Endothelial cell of umbilical vein (primary cell): ENCODE data around the gene GAST. TPM values are rescaled to one million over a fixed set of nuclear protein-coding genes. Genes with fewer than 3 reads are reported as not detected.

Experiments
- BruUV-seq: library from RNA; stranded (reverse); fragments of 400-500 nt; replicated peaks from 2 replicates; lab custom pipeline; 2021; lab: Mats Ljungman, UMichigan
- CTCF ChIA-PET: fragments of 300-600, 350-600 bp; sonication (Branson Sonifier 250); formaldehyde crosslinking; loops from one replicate; lab custom pipeline; 2021; ENCODE audit warnings: antibody characterized with exemption, inconsistent platforms; lab: Charles Lee
- POLR2A ChIA-PET: fragments of 300-600, 350-600 bp; sonication (Branson Sonifier 250); formaldehyde crosslinking; loops from one replicate; lab custom pipeline; 2021; ENCODE audit warnings: antibody characterized with exemption, inconsistent platforms; lab: Charles Lee
- DNase-seq: peaks from one replicate; pipeline ENCODE4 v3.0.0-alpha.2; 2011; ENCODE audit warnings: low read depth, low spot score
- FAIRE-seq: peaks from 2 replicates; lab custom pipeline; 2011; peaks lifted over from hg19 to GRCh38; lab: Jason Lieb, UNC
- H2AFZ ChIP-seq: 2 replicates; pipeline ENCODE4 v1.6.0; 2012; ENCODE audit warnings: low read depth, low read length, control low read depth, inconsistent platforms
- H3K27ac ChIP-seq: 2 replicates; pipeline ENCODE4 v1.5.1; 2011; ENCODE audit warnings: low read depth, mild to moderate bottlenecking, control low read depth, low read length, moderate library complexity; ENCODE audit not compliant: insufficient read depth
- H3K27me3 ChIP-seq, 2 experiments: 2 replicates each; pipeline versions ENCODE4 v1.6.0 to v1.6.1; 2011; ENCODE audit warnings: low read length in 2 of 2, mixed read lengths in 1 of 2; ENCODE audit not compliant: control insufficient read depth in 2 of 2, insufficient read depth in 2 of 2
- H3K36me3 ChIP-seq, 2 experiments: 2 replicates in 1 of 2; 3 replicates in 1 of 2; pipeline ENCODE4 v1.5.1; 2011; ENCODE audit warnings: low read length in 2 of 2, mild to moderate bottlenecking in 1 of 2, moderate library complexity in 1 of 2; ENCODE audit not compliant: control insufficient read depth in 2 of 2, insufficient read depth in 2 of 2; ENCODE audit errors: extremely low read depth in 1 of 2
- H3K4me1 ChIP-seq: 3 replicates; pipeline ENCODE4 v1.5.1; 2011; ENCODE audit warnings: mild to moderate bottlenecking, low read length; ENCODE audit not compliant: control insufficient read depth, insufficient read depth; ENCODE audit errors: extremely low read depth
- H3K4me2 ChIP-seq: 2 replicates; pipeline ENCODE4 v1.6.1; 2011; ENCODE audit warnings: low read length, control low read depth, mixed read lengths; ENCODE audit not compliant: insufficient read depth
- H3K4me3 ChIP-seq, 3 experiments: fragments of 200-600 bp in 1 of 3; sonication (generic), shearing (Covaris generic) in 1 of 3; replicated peaks in 1 of 3; 2 replicates each; pipeline ENCODE4 v1.5.1; 2011 to 2016; ENCODE audit warnings: control low read depth in 3 of 3, low read length in 3 of 3, mild to moderate bottlenecking in 2 of 3, inconsistent platforms in 1 of 3, low read depth in 1 of 3, moderate library complexity in 1 of 3; ENCODE audit not compliant: insufficient read depth in 1 of 3
- H3K79me2 ChIP-seq: 2 replicates; pipeline ENCODE4 v1.6.0; 2012; ENCODE audit warnings: low read length, inconsistent platforms; ENCODE audit not compliant: control insufficient read depth, insufficient read depth
- H3K9ac ChIP-seq: replicated peaks from 2 replicates; pipeline ENCODE3; 2011; ENCODE audit warnings: low read length, control low read depth; ENCODE audit not compliant: insufficient read depth; ENCODE audit errors: extremely low read depth
- H3K9me1 ChIP-seq: replicated peaks from 3 replicates; pipeline ENCODE4 v1.6.0; 2011; ENCODE audit warnings: mild to moderate bottlenecking, low read length; ENCODE audit not compliant: control insufficient read depth, insufficient read depth; ENCODE audit errors: extremely low read depth
- H3K9me3 ChIP-seq: replicated peaks from 2 replicates; pipeline ENCODE4 v1.5.1; 2012; ENCODE audit warnings: low read length, inconsistent platforms; ENCODE audit not compliant: control insufficient read depth, insufficient read depth
- H4K20me1 ChIP-seq: replicated peaks from 2 replicates; pipeline ENCODE3; 2011; ENCODE audit warnings: mild to moderate bottlenecking, low read length; ENCODE audit not compliant: control insufficient read depth, insufficient read depth; ENCODE audit errors: extremely low read depth
- EZH2 ChIP-seq: IDR thresholded peaks from 2 replicates; pipeline ENCODE4 v1.6.1; 2012; ENCODE audit warnings: borderline replicate concordance, low read depth, mild to moderate bottlenecking, moderate library complexity, low read length, inconsistent platforms; ENCODE audit not compliant: severe bottlenecking
- FOS ChIP-seq: IDR thresholded peaks from 2 replicates; pipeline ENCODE4 v1.6.1; 2011; ENCODE audit warnings: mild to moderate bottlenecking, low read length, moderate library complexity, borderline replicate concordance; ENCODE audit not compliant: insufficient read depth
- GATA2 ChIP-seq: IDR thresholded peaks from 2 replicates; pipeline ENCODE4 v1.7.0; 2011; ENCODE audit warnings: low read depth, mild to moderate bottlenecking, moderate library complexity, mixed read lengths, low read length; ENCODE audit not compliant: insufficient read length, insufficient read depth
- JUN ChIP-seq: IDR thresholded peaks from 2 replicates; pipeline ENCODE4 v1.6.1; 2011; ENCODE audit warnings: borderline replicate concordance, low read depth; ENCODE audit not compliant: insufficient read length, insufficient read depth
- MYC ChIP-seq: IDR thresholded peaks from one replicate; pipeline ENCODE4 v1.6.1; 2011; ENCODE audit warnings: mild to moderate bottlenecking, low read depth, low read length
- POLR2A ChIP-seq: IDR thresholded peaks from 2 replicates; pipeline ENCODE4 v1.6.1; 2012; ENCODE audit warnings: low read depth, mild to moderate bottlenecking, control low read depth, low read length
- POLR2AphosphoS5 ChIP-seq: IDR thresholded peaks from 2 replicates; pipeline ENCODE4 v1.6.1; 2012; ENCODE audit warnings: low read depth, mild to moderate bottlenecking, control low read depth, low read length, moderate library complexity; ENCODE audit not compliant: insufficient read depth
- dilution Hi-C: fragments of 300-500 bp; cut with MboI; formaldehyde crosslinking; loops from one replicate; pipeline ENCODE4 v1.15.0; 2019; ENCODE audit warnings: low sequenced_read_pairs; ENCODE audit not compliant: extremely low pct_ligation_motif_present
- intact Hi-C: fragments of 100-400 bp; cut with micrococcal nuclease; formaldehyde crosslinking; loops from one replicate; pipeline ENCODE4 v1.10.0; 2022
- polyA plus RNA-seq, 4 experiments: library from polyadenylated mRNA; depleted of rRNA in 3 of 4; stranded (reverse) in 3 of 4; unstranded in 1 of 4; fragments of >200 nt; gene quantifications; 2 replicates each; pipeline versions ENCODE4 v1.2.1 to v1.2.3, GENCODE V29; 2011 to 2012; ENCODE audit warnings: missing spikeins in 1 of 4
- total RNA-seq: library from RNA; stranded (reverse); gene quantifications from 2 replicates; pipeline ENCODE4 v1.2.3, GENCODE V29; 2021
- TF ChIP-seq, protein P1 (sequence below): IDR thresholded peaks from 2 replicates; pipeline ENCODE4 v1.6.1; 2011; ENCODE audit not compliant: insufficient read depth, insufficient read length
- TF ChIP-seq, protein P2 (sequence below), 2 donors: IDR thresholded peaks; 1 replicate in 1 of 2; 2 replicates in 1 of 2; pipeline ENCODE4 v1.5.1; 2011; ENCODE audit warnings: low read length in 2 of 2, mild to moderate bottlenecking in 2 of 2, moderate library complexity in 2 of 2, control low read depth in 1 of 2, inconsistent platforms in 1 of 2, low read depth in 1 of 2; ENCODE audit not compliant: insufficient read depth in 1 of 2; ENCODE audit errors: extremely low read depth in 1 of 2

GAST gene
- total and polyA plus RNA-seq, 2 donors (not counting 3 experiments of a cell fraction or from before 2014, with no cell fraction given) = not detected

DNA sequence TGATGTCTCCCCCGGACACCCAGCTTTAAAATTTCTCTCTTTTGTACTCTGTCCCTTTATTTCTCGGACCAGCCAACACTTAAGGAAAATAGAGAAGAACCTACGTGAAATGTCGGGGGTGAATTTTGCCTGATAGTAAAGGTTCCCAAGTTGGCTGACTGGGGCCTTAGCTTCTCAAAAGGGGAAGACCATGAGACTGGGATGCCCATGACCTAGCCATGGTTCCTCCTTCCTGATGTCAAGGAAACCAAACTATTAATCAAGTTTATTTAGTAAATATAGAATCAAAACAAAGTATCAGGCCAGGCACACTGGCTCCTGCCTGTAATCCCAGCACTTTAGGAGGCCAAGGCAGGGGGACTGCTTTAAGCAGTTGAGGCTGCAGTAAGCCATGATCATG, 25.9 kb upstream of the GAST start:
- no peak for FAIRE-seq
- Histone ChIP-seq H4K20me1 (peaks cover 11% of the 10 kb centered on the region), H2AFZ (no peak overlapping the region), H3K27ac (no peak overlapping the region), H3K9me3 (no peaks in the 10 kb centered on the region), H3K36me3 (peaks cover 14 to 16% of the 10 kb centered on the region in 2 experiments), H3K79me2 (peaks cover 21% of the 10 kb centered on the region), H3K4me3 (no peak overlapping the region), H3K4me2 (no peak overlapping the region), H3K27me3 (peaks cover 0 to 3% of the 10 kb centered on the region in 2 experiments), H3K9ac (no peak overlapping the region), H3K9me1 (no peaks in the 10 kb centered on the region), H3K4me1 (peaks cover 20% of the 10 kb centered on the region)
- intact Hi-C loops (no loop called here), dilution Hi-C loops (no loop called here)
- no TSS peak for BruUV-seq
- no peak for DNase-seq
- POLR2A ChIA-PET = no interaction called here
- TF ChIP-seq EZH2 (no peak), POLR2AphosphoS5 (no peak), GATA2 (no peak), MYC (no peak), POLR2A (no peak), FOS (no peak), JUN (no peak)
- TF ChIP-seq, protein P1, sequence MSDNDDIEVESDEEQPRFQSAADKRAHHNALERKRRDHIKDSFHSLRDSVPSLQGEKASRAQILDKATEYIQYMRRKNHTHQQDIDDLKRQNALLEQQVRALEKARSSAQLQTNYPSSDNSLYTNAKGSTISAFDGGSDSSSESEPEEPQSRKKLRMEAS = no peak
- TF ChIP-seq, protein P2, sequence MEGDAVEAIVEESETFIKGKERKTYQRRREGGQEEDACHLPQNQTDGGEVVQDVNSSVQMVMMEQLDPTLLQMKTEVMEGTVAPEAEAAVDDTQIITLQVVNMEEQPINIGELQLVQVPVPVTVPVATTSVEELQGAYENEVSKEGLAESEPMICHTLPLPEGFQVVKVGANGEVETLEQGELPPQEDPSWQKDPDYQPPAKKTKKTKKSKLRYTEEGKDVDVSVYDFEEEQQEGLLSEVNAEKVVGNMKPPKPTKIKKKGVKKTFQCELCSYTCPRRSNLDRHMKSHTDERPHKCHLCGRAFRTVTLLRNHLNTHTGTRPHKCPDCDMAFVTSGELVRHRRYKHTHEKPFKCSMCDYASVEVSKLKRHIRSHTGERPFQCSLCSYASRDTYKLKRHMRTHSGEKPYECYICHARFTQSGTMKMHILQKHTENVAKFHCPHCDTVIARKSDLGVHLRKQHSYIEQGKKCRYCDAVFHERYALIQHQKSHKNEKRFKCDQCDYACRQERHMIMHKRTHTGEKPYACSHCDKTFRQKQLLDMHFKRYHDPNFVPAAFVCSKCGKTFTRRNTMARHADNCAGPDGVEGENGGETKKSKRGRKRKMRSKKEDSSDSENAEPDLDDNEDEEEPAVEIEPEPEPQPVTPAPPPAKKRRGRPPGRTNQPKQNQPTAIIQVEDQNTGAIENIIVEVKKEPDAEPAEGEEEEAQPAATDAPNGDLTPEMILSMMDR (IDR thresholded peaks at IDR 0.05; ENCODE audit: extremely low read depth in 1 of 2, insufficient read depth in 1 of 2, low read depth in 1 of 2, low read length in 2 of 2) = no peak
- CTCF ChIA-PET = no interaction called here
